Erythroblast (primary cell): ENCODE measurements around the gene SHF.

Experiments used
- GATA1 ChIP-seq: IDR thresholded peaks from 2 replicates; pipeline ENCODE4 v1.6.1; 2011; ENCODE audit warnings: low read depth, mild to moderate bottlenecking, control low read depth, low read length, moderate library complexity
- POLR2A ChIP-seq: IDR thresholded peaks from 2 replicates; pipeline ENCODE4 v1.6.1; 2011; ENCODE audit warnings: mild to moderate bottlenecking, low read length

DNA sequence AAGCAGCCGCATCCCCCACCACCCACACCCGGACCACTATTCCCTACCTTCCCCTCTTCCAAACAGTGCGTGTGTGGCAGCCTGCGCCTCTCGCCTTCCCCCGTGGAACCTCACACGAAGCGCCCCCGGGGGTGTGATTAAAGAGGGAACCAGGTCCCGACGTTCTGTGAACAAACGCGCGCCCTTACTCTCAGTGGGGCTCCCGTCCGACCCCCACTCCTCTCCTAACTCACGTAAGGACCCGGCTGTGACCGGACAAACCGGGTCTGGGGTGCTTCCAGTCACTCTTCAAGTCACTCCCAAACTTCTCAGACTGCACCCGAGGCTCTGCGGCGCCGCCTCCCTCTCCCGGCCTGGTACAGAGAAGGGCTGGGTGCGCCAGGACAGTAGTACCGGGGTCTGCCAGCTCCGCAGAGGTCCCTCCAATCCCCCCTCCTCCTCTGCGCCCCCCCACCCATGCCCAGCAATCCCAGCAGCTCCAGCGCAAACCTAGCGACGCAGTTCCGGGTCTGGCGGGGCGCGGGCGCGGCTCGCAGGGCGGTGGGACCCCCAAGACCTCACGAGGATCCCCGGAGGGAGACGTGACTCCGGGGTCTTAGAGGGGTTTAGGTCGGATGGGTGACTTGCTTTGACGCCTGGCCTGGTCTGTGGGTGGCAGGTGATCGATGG, 58.7 kb downstream of the SHF start:
- no peak for TF ChIP-seq POLR2A
- no peak for TF ChIP-seq GATA1
